Glutamatergic neuron (in vitro differentiated cells): ENCODE measurements around the gene HMGB3. TPM values are rescaled to one million over a fixed set of nuclear protein-coding genes. Genes with fewer than 3 reads are reported as not detected.

ENCODE experiments used
- DNase-seq: peaks from one replicate; pipeline ENCODE4 v3.0.0; 2022
- H3K27ac Mint-ChIP-seq: one replicate; pipeline ENCODE4 v1.8.0; 2020; ENCODE audit warnings: mild to moderate bottlenecking, mixed read lengths, inconsistent platforms; ENCODE audit not compliant: unreplicated experiment
- H3K27me3 Mint-ChIP-seq: one replicate; pipeline ENCODE4 v1.8.0; 2020; ENCODE audit warnings: mild to moderate bottlenecking, moderate library complexity, mixed read lengths, inconsistent platforms; ENCODE audit not compliant: unreplicated experiment
- H3K36me3 Mint-ChIP-seq: one replicate; pipeline ENCODE4 v1.8.0; 2020; ENCODE audit warnings: mild to moderate bottlenecking, mixed read lengths, inconsistent platforms; ENCODE audit not compliant: unreplicated experiment
- H3K4me1 Mint-ChIP-seq: one replicate; pipeline ENCODE4 v1.8.0; 2020; ENCODE audit warnings: mild to moderate bottlenecking, low read depth, mixed read lengths, inconsistent platforms; ENCODE audit not compliant: unreplicated experiment
- H3K4me3 Mint-ChIP-seq: one replicate; pipeline ENCODE4 v1.8.0; 2020; ENCODE audit warnings: mild to moderate bottlenecking, mixed read lengths, inconsistent platforms; ENCODE audit not compliant: unreplicated experiment
- H3K9me3 Mint-ChIP-seq: one replicate; pipeline ENCODE4 v1.8.0; 2020; ENCODE audit warnings: mild to moderate bottlenecking, moderate library complexity, mixed read lengths, inconsistent platforms; ENCODE audit not compliant: unreplicated experiment
- total RNA-seq: library from RNA; stranded (reverse); fragmentation: NEBNext Ultra II Directional; extraction: Animal tissue kit (Norgen Biotek cat#: 25700); gene quantifications from one replicate; pipeline ENCODE4 v1.2.1, GENCODE V29; 2021; ENCODE audit not compliant: unreplicated experiment
- TF ChIP-seq, protein P1 (sequence below): fragments of 200-600 bp; sonication (generic); IDR thresholded peaks from one replicate; pipeline ENCODE4 v1.5.0; 2021; ENCODE audit not compliant: partially characterized antibody, unreplicated experiment

HMGB3 gene
- total RNA-seq, 1 donor from 2014 or later, result 131 TPM

DNA sequence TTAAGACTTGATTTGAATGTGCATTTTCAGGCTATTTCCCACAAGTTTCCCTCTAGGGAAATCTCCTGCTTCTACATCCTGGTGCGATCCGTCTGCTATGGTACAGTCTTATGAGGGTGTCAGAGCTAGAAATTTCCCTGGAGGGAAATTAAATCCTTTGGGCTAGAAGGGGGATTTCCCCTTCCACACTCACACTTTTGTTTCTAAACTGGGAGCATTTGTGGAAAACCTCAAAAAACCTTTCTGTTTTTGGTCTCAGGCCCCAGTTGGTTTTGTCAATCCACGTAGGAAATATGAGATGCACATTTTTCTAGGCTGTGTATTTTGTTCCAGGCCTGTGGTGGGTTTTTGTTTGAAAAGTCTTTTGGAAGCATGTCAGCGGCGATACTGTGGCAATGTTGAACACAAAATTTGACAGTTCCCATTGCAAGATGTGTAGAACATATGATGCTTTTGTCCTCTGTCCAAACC is 17.8 kb downstream of the HMGB3 start:
- DNase-seq, result no peak
- H3K36me3 Mint-ChIP-seq, result no peaks in the 10 kb centered on the region
- H3K4me1 Mint-ChIP-seq, result no peaks in the 10 kb centered on the region
- TF ChIP-seq, protein P1, sequence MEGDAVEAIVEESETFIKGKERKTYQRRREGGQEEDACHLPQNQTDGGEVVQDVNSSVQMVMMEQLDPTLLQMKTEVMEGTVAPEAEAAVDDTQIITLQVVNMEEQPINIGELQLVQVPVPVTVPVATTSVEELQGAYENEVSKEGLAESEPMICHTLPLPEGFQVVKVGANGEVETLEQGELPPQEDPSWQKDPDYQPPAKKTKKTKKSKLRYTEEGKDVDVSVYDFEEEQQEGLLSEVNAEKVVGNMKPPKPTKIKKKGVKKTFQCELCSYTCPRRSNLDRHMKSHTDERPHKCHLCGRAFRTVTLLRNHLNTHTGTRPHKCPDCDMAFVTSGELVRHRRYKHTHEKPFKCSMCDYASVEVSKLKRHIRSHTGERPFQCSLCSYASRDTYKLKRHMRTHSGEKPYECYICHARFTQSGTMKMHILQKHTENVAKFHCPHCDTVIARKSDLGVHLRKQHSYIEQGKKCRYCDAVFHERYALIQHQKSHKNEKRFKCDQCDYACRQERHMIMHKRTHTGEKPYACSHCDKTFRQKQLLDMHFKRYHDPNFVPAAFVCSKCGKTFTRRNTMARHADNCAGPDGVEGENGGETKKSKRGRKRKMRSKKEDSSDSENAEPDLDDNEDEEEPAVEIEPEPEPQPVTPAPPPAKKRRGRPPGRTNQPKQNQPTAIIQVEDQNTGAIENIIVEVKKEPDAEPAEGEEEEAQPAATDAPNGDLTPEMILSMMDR, result no peak
- no peak overlapping the region for H3K4me3 Mint-ChIP-seq
- no peak overlapping the region for H3K27ac Mint-ChIP-seq
- no peaks in the 10 kb centered on the region for H3K9me3 Mint-ChIP-seq
- H3K27me3 Mint-ChIP-seq, result no peaks in the 10 kb centered on the region

DNA sequence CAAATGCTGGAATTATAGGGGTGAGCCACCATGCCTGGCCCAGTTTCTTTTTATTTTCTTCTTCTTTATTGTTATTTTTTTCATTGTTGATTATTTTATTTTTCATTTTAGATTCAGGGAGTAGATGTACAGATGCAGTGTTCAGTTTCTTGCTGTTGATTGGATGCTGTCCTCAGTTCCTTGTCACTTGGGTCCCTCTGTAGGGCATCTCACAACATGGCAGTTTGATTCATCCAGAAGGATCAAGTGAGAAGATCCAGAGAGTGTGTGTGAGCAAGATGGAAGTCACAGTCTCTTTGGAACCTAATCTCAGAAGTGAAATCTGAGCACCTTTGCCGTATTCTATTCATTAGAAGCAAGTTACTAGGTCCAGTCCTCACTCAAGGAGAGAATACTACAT is 20.9 kb downstream of the HMGB3 start:
- H3K36me3 Mint-ChIP-seq, result no peaks in the 10 kb centered on the region
- no peaks in the 10 kb centered on the region for H3K4me1 Mint-ChIP-seq
- no peaks in the 10 kb centered on the region for H3K9me3 Mint-ChIP-seq
- no peaks in the 10 kb centered on the region for H3K27me3 Mint-ChIP-seq
- TF ChIP-seq, protein P1, result no peak
- no peak overlapping the region for H3K27ac Mint-ChIP-seq
- no peak for DNase-seq
- H3K4me3 Mint-ChIP-seq, result no peak overlapping the region

DNA sequence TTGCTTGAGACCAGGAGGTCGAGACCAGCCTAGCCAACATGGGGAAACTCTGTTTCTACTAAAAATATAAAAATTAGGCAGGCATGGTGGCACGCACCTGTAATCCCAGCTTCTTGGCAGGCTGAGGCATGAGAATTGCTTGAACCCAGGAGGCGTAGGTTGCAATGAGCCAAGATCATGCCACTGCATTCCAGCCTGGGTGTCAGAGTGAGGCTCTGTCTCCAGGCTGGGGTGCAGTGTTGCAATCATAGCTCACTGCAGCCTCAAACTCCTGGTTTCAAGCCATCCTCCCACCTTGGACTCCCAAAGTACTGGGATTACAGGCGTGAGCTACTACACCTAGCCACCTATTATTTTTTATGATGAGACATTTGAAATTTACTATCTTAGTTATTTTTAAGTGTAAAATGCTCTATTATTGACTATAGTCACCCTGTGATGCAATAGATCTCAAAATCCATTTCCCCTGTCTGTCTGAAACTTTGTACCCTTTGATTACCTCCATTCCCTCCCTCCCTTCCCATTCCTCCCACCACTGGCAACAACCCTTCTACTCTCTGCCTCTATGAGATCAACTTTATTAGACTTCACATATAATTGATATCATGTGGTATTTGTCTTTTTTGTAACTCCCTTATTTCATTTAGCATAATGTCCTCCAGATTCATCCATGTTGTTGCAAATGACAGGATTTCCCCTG is 23.4 kb downstream of the HMGB3 start:
- no peak for DNase-seq
- no peak overlapping the region for H3K27ac Mint-ChIP-seq
- no peaks in the 10 kb centered on the region for H3K27me3 Mint-ChIP-seq
- TF ChIP-seq, protein P1, result no peak
- no peaks in the 10 kb centered on the region for H3K4me1 Mint-ChIP-seq
- H3K4me3 Mint-ChIP-seq, result no peak overlapping the region
- H3K36me3 Mint-ChIP-seq, result no peaks in the 10 kb centered on the region
- H3K9me3 Mint-ChIP-seq, result no peaks in the 10 kb centered on the region

DNA sequence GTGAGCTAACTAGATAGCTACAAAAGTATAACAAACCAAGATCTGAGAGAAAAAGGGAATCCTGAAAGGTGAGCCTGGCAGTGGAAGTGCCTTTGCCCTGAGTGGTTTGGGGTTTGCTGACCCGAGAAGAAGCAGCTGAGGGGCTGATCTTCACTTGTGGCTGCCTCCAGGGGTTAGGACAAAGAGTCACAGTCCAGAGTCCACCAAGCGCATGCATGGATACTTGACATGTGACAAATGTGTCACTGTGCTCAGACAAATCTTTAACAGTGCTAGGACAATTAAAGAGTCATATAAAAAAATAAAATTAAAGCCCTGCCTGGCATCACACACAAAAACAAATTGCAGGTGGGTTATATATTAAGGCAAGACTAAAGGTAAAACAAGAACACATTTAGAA is 26.4 kb downstream of the HMGB3 start:
- TF ChIP-seq, protein P1, result no peak
- Mint-ChIP-seq H3K9me3 (no peaks in the 10 kb centered on the region), H3K4me1 (no peaks in the 10 kb centered on the region), H3K27me3 (no peaks in the 10 kb centered on the region), H3K27ac (no peak overlapping the region), H3K36me3 (no peaks in the 10 kb centered on the region), H3K4me3 (no peak overlapping the region)
- no peak for DNase-seq

DNA sequence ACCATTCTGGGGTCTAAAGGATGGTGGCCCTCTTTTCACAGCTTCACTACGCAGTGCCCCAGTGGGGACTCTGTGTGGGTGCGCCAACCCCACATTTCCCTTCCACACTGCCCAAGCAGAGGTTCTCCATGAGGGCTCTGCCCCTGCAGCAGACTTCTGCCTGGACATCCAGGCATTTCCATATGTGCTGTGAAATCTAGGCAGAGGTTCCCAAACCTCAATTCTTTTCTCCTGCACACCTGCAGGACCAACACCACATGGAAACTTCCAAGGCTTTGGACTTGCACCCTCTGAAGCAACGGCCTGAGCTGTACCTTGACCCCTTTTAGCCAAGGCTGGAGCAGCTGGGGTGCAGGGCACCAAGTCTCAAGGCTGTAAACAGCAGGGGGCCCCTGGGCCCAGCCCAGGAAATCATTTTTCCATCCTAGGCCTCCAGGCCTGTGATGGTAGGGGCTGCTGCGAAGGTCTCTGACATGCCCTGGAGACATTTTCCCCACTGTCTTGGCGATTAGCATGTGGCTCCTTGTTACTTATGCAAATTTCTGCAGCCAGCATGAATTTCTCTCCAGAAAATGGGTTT is 30.1 kb downstream of the HMGB3 start:
- no peak for DNase-seq
- Mint-ChIP-seq H3K4me1 (no peaks in the 10 kb centered on the region), H3K4me3 (no peak overlapping the region), H3K27me3 (no peaks in the 10 kb centered on the region), H3K36me3 (no peaks in the 10 kb centered on the region), H3K9me3 (no peaks in the 10 kb centered on the region), H3K27ac (no peak overlapping the region)
- TF ChIP-seq, protein P1, result no peak
